Measurements from ENCODE around the gene AOPEP. TPM values are rescaled to one million over a fixed set of nuclear protein-coding genes. Genes with fewer than 3 reads are reported as not detected.
A peak's percentile ranks its signal among the peaks of the same experiment; 100 is the strongest.

AOPEP gene
- total RNA-seq, 2 donors from 2014 or later: 81.5 to 224 TPM

DNA sequence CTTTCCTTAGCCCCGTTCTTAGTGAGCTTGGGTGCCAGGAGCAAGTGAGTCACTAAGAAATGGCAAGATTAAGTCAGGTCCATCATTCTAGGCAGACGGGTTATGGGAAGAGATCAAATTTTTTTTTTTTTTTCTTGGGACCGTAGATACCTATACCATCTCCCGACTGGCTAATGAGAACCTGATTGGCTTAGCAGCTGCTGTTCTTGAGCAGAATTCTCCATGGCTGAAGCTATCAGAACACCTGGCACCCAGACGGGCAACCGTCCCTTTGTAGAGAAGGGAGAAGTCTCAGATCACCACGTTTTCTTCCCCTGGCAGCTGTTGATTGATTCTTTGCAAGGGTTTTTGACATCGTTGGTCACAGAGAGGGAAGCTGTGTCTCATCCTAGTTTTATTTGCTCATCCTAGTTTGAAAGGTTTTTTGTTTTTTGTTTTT, 78.6 kb downstream of the AOPEP start:
- WGBS, 2 donors: 80 to 85% methylated on average over 8 of the region's 8 CpGs
- H3K27me3 ChIP-seq: no peaks in the 10 kb centered on the region
- ATAC-seq (no peak), DNase-seq (no peak)
- intact Hi-C loops (cut with DNase I): loop anchor here (10.0 kb wide), 1 partner anchor 50 kb away; no protein-coding TSS in a partner anchor
- H3K27ac ChIP-seq: peak overlapping the region in 2 of 4 donors; percentile 48 to 63
- no peaks in the 10 kb centered on the region for H3K36me3 ChIP-seq (replicated peaks in 1 of 2; ENCODE audit: insufficient read depth in 1 of 2, low read depth in 2 of 2)
- H3K9me3 ChIP-seq: no peaks in the 10 kb centered on the region
- TF ChIP-seq, protein P1, sequence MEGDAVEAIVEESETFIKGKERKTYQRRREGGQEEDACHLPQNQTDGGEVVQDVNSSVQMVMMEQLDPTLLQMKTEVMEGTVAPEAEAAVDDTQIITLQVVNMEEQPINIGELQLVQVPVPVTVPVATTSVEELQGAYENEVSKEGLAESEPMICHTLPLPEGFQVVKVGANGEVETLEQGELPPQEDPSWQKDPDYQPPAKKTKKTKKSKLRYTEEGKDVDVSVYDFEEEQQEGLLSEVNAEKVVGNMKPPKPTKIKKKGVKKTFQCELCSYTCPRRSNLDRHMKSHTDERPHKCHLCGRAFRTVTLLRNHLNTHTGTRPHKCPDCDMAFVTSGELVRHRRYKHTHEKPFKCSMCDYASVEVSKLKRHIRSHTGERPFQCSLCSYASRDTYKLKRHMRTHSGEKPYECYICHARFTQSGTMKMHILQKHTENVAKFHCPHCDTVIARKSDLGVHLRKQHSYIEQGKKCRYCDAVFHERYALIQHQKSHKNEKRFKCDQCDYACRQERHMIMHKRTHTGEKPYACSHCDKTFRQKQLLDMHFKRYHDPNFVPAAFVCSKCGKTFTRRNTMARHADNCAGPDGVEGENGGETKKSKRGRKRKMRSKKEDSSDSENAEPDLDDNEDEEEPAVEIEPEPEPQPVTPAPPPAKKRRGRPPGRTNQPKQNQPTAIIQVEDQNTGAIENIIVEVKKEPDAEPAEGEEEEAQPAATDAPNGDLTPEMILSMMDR (IDR thresholded peaks at IDR 0.05): no peak
- no peak for TF ChIP-seq POLR2A (IDR thresholded peaks at IDR 0.05)
- no peak overlapping the region for H3K4me3 ChIP-seq
- H3K4me1 ChIP-seq: peaks cover 27% of the 10 kb centered on the region

DNA sequence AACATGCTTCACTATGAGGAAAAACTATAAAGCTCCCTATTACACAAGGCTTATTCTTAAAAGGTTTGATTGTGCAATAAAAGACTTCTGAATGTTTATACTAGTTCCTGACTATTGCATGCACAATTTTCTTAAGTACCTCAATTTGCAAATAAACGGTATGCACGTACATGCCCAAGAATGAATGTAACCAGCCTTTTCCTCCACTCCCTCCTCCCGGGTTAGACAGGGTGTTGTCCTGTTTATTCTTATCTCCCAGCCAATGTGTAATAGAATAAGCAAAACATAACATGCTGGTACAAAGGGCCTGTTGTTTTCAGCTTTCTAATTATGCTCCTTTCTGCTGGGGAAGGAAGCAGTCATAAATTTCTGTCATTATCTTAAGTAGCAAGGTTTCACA, 79.1 kb downstream of the AOPEP start:
- Histone ChIP-seq H3K36me3 (replicated peaks in 1 of 2; ENCODE audit: insufficient read depth in 1 of 2, low read depth in 2 of 2) (no peaks in the 10 kb centered on the region), H3K9me3 (no peaks in the 10 kb centered on the region), H3K4me3 (no peak overlapping the region), H3K4me1 (peaks cover 27% of the 10 kb centered on the region), H3K27me3 (no peaks in the 10 kb centered on the region), H3K27ac (peak overlapping the region in 2 of 4 donors; percentile 49 to 63)
- TF ChIP-seq, protein P1 (IDR thresholded peaks at IDR 0.05): no peak
- TF ChIP-seq POLR2A (IDR thresholded peaks at IDR 0.05): no peak
- DNase-seq: no peak
- ATAC-seq: peak; percentile 72
- intact Hi-C loops (cut with DNase I): loop anchor here (10.0 kb wide), 1 partner anchor 49 kb away; no protein-coding TSS in a partner anchor
- WGBS, 2 donors: 31 to 56% methylated on average over 3 of the region's 3 CpGs

- H3K36me3 ChIP-seq (replicated peaks in 1 of 2; ENCODE audit: insufficient read depth in 1 of 2, low read depth in 2 of 2): no peaks in the 10 kb centered on the region
- peak; percentile 51 for ATAC-seq
- H3K27me3 ChIP-seq: no peaks in the 10 kb centered on the region
- DNase-seq: no peak
- no peak for TF ChIP-seq POLR2A (IDR thresholded peaks at IDR 0.05)
- TF ChIP-seq, protein P1 (IDR thresholded peaks at IDR 0.05): no peak
- H3K27ac ChIP-seq: peak overlapping the region in 3 of 4 donors; percentile 40 to 63 (median 49)
- 89 to 98% methylated on average over 3 of the region's 3 CpGs for WGBS, 2 donors
- peaks cover 18% of the 10 kb centered on the region for H3K4me1 ChIP-seq
- H3K9me3 ChIP-seq: no peaks in the 10 kb centered on the region
- no peak overlapping the region for H3K4me3 ChIP-seq
- intact Hi-C loops (cut with DNase I): loop anchor here (10.0 kb wide), 1 partner anchor 48 kb away; no protein-coding TSS in a partner anchor
Measured at GRCh38 chr9:94806307-94806893, 79.9 kb downstream of the AOPEP start.

GRCh38 chr9:94807556-94807955, 81.1 kb downstream of the AOPEP start:
- Histone ChIP-seq H3K27ac (no peak overlapping the region), H3K9me3 (no peaks in the 10 kb centered on the region), H3K4me1 (peaks cover 13% of the 10 kb centered on the region), H3K36me3 (replicated peaks in 1 of 2; ENCODE audit: insufficient read depth in 1 of 2, low read depth in 2 of 2) (no peaks in the 10 kb centered on the region), H3K4me3 (no peak overlapping the region), H3K27me3 (no peaks in the 10 kb centered on the region)
- no peak for DNase-seq
- no peak for TF ChIP-seq POLR2A (IDR thresholded peaks at IDR 0.05)
- TF ChIP-seq, protein P1 (IDR thresholded peaks at IDR 0.05): no peak
- no peak for ATAC-seq
- intact Hi-C loops (cut with DNase I): loop anchor here (10.0 kb wide), 1 partner anchor 47 kb away; no protein-coding TSS in a partner anchor
- 95 to 97% methylated on average over 3 of the region's 3 CpGs for WGBS, 2 donors
